GM21526 (cell line): ENCODE results near the gene SEL1L3.
A peak's percentile ranks its signal among the peaks of the same experiment; 100 is the strongest.

ENCODE experiments used
- ATAC-seq: cut with Tn5 transposase; IDR thresholded peaks from one replicate; pipeline ENCODE4 v1.9.1; 2021; ENCODE audit warnings: moderate library complexity; ENCODE audit not compliant: unreplicated experiment, low FRiP score

Gene SEL1L3

GRCh38 chr4:25857403-25857802 is 5.4 kb downstream of the SEL1L3 start:
- no peak for ATAC-seq

GRCh38 chr4:25856756-25857155 is 6.0 kb downstream of the SEL1L3 start:
- no peak for ATAC-seq

- ATAC-seq: no peak
These were observed 10.7 kb downstream of the SEL1L3 start for GRCh38 chr4:25852103-25852502.

GRCh38 chr4:25847329-25847728 is 15.5 kb downstream of the SEL1L3 start:
- ATAC-seq: no peak

- no peak for ATAC-seq
These were observed 16.7 kb downstream of the SEL1L3 start for GRCh38 chr4:25845841-25846653.

GRCh38 chr4:25844961-25845712 is 17.7 kb downstream of the SEL1L3 start:
- ATAC-seq: no peak

- no peak for ATAC-seq
These were observed 19.3 kb downstream of the SEL1L3 start for GRCh38 chr4:25843340-25844097.

- ATAC-seq: peak; percentile 69
These were observed 20.5 kb downstream of the SEL1L3 start for GRCh38 chr4:25842229-25842845.

GRCh38 chr4:25839687-25840086 is 23.1 kb downstream of the SEL1L3 start:
- no peak for ATAC-seq

- no peak for ATAC-seq
These were observed 23.6 kb downstream of the SEL1L3 start for GRCh38 chr4:25839233-25839632.

- no peak for ATAC-seq
These were observed 24.3 kb downstream of the SEL1L3 start for GRCh38 chr4:25838526-25838925.

- no peak for ATAC-seq
These were observed 25.7 kb downstream of the SEL1L3 start for GRCh38 chr4:25837107-25837506.

GRCh38 chr4:25835384-25835783 is 27.4 kb downstream of the SEL1L3 start:
- no peak for ATAC-seq

- no peak for ATAC-seq
These were observed 28.2 kb downstream of the SEL1L3 start for GRCh38 chr4:25834411-25835107.

- ATAC-seq: no peak
These were observed 32.2 kb downstream of the SEL1L3 start for GRCh38 chr4:25830548-25830947.

- ATAC-seq: no peak
These were observed 34.9 kb downstream of the SEL1L3 start for GRCh38 chr4:25827897-25828296.

GRCh38 chr4:25827373-25827772 is 35.4 kb downstream of the SEL1L3 start:
- ATAC-seq: no peak

GRCh38 chr4:25826074-25826752 is 36.6 kb downstream of the SEL1L3 start:
- no peak for ATAC-seq

GRCh38 chr4:25823632-25824031 is 39.2 kb downstream of the SEL1L3 start:
- ATAC-seq: no peak

- no peak for ATAC-seq
These were observed 40.9 kb downstream of the SEL1L3 start for GRCh38 chr4:25821899-25822298.
